GM18508 (cell line): ENCODE measurements around the gene GPT2.

Experiments used
- ATAC-seq: cut with Tn5 transposase; IDR thresholded peaks from one replicate; pipeline ENCODE4 v1.9.1; 2021; ENCODE audit warnings: moderate number of reproducible peaks; ENCODE audit not compliant: insufficient read depth, unreplicated experiment

Gene GPT2

GRCh38 chr16:46895399-46896313 lies 11.5 kb downstream of the GPT2 start:
- no peak for ATAC-seq

GRCh38 chr16:46896314-46896968 lies 12.3 kb downstream of the GPT2 start:
- no peak for ATAC-seq

- ATAC-seq, result no peak
These were observed 13.3 kb downstream of the GPT2 start for GRCh38 chr16:46897471-46897870.

- ATAC-seq, result no peak
These were observed 13.8 kb downstream of the GPT2 start for GRCh38 chr16:46898006-46898405.

DNA sequence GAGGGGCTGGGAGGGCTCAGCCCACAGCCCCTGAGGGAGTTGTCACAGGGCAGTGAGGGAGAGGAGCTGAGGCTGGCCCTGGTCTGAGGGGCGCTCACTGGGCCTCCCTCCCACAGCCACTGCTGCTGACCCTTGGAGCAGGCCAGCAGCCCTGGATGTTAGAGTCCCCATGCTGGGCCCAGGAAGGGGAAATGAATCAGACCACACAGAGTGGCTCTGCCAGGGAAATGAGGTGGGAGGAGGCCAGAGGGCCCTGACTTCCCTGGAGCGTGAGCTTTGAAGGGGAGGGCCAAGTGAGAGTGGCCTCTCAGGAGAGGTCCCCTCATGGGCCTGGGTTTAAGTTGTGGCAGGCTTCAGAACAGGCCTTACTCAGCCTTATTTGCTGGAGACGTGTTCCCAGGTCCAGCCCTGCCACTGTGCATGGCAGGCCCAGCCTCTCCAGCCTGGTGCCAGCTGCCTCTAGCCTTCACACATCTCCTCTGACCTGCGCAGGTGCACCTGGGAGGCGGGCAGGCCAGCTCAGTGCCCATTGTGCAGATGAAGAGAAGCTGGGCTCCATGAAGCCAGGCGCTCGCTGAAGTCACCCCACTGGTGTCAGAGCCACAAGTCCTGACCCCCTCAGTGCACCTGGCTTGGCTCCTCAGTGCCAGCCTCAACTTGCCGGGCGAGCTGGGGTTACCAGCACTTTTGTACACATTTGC lies 15.4 kb downstream of the GPT2 start:
- ATAC-seq, result no peak

GRCh38 chr16:46900455-46901235 lies 16.5 kb downstream of the GPT2 start:
- ATAC-seq, result no peak

DNA sequence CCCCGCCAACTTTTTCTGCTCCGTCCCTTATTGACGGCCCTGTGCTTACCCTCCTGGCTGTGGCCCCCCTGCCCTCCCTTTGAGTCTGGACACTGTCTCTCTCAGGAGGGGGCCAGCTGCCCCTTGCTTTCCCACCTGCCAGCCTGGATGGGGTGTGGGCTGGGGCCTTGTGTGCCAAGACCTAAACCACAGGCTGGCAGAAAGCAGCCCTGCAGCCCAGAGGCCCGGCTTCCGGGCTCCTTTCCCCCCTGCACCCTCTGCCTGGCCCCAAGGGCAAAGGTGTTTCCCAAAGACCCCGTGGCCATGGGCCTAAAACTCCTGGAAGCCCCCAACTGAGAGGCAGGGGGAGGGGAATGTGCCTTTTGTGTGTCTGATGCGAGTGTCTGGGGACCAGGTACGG lies 17.5 kb downstream of the GPT2 start:
- no peak for ATAC-seq

GRCh38 chr16:46903255-46903905 lies 19.2 kb downstream of the GPT2 start:
- no peak for ATAC-seq

DNA sequence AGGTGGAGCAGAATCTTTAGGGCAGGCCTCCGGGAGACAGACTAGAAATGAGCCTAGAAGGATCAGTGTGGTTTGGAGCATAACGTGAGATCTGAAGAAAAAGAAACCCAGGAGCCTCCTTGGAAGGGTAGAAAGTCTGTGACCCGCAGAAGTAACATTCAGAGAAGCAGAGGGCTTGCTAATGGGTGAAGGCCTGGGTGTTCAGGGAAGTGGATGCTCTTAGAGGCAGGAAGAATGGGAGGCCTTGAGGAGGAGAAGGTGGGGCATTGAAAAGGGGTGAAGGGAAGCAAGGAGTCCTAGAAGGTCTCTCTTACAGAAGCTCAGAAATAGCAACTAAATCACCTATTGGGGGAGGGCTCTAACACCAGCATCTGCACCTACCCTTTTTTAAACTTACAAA lies 20.3 kb downstream of the GPT2 start:
- ATAC-seq, result no peak

DNA sequence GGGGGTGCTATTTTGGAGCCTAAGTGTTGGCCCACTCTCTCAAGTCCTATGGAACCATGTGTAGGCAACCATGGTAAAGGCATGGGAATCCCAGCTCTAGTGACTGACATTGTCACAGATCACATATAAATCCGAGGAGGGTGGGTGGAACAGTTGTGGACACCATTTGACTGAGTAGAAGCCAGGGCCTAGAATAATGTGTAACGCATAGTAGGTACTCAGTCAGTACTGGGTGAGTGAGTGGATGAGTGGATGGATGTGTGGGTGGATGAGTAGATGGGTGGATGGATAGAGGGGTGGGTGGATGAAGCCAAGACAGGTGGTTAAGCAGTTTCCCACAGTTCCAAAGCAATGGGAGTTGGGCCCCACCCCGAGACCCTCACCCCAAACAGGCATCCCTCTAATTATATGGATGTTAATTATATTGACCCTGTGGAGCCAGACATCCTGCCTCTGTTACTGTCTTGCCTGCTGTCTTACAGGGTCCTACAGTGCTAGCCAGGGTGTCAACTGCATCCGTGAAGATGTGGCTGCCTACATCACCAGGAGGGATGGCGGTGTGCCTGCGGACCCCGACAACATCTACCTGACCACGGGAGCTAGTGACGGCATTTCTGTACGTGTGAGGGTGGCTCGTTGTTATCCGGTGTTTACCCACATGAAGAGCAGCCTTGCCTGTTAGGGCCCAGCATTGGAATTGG lies 22.3 kb downstream of the GPT2 start:
- no peak for ATAC-seq

GRCh38 chr16:46907061-46907774 lies 23.1 kb downstream of the GPT2 start:
- no peak for ATAC-seq

GRCh38 chr16:46908540-46909372 lies 24.6 kb downstream of the GPT2 start:
- ATAC-seq, result no peak

GRCh38 chr16:46911038-46911437 lies 26.9 kb downstream of the GPT2 start:
- ATAC-seq, result no peak

DNA sequence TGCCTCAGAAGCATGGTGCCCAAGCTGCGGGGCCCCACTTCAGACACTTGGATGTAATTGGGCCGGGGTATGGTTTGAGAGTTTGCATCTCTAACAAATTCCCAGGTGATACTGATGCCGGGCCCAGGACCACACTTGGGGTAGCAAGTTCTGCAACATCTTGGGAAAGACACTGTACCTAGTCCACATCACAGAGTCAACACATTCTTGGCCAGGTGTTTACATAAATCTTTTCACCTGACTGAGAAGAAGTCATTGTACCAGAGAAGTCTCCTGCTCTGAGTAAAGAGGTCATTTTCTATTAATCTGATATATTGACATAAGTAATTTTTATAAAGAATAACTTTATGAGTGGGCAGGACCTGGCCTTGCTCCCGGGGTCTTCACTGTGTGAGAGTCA lies 27.5 kb downstream of the GPT2 start:
- ATAC-seq, result no peak

- no peak for ATAC-seq
These were observed 30.5 kb downstream of the GPT2 start for GRCh38 chr16:46914556-46915201.

- no peak for ATAC-seq
These were observed 31.4 kb downstream of the GPT2 start for GRCh38 chr16:46915483-46916025.

DNA sequence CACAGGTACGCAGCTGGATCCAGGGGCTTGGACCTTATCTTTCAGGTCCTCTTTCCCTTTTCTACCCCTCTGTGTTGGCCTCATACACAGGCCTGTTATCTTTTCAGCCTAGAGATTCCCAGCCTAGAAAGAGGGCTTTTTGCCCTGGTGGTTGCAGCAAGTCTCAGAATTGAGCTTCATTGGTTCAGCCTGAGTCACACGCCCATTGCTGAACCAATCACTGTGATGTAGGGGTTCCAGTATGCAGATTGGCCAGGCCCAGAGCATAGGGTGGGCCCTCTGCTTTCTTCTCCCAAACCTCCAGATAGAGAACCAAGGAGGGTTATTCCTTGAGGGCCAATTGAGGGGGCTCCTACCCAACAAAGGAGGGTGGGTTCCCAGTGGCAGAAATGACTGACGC lies 32.8 kb downstream of the GPT2 start:
- ATAC-seq, result no peak
